Common myeloid progenitor, CD34-positive (primary cell): ENCODE measurements around the gene C1orf50.
A peak's percentile ranks its signal among the peaks of the same experiment; 100 is the strongest.

Experiments used
- CTCF ChIA-PET: fragments of 350-600 bp; sonication (Branson Sonifier 250); formaldehyde crosslinking; loops from one replicate; lab custom pipeline; 2021; ENCODE audit warnings: antibody characterized with exemption; lab: Charles Lee
- POLR2A ChIA-PET: fragments of 350-600 bp; sonication (Branson Sonifier 250); formaldehyde crosslinking; loops from one replicate; lab custom pipeline; 2021; ENCODE audit warnings: antibody characterized with exemption; lab: Charles Lee
- DNase-seq, 3 donors: peaks; one replicate each; pipeline versions ENCODE4 v3.0.0 to v3.0.0-alpha.2; 2013
- H3K27ac ChIP-seq, 2 experiments: 1 replicate in 1 of 2; 2 replicates in 1 of 2; pipeline ENCODE4 v1.7.0; 2013; ENCODE audit warnings: inconsistent platforms in 2 of 2, low read length in 2 of 2, mild to moderate bottlenecking in 2 of 2, low read depth in 1 of 2, moderate library complexity in 1 of 2; ENCODE audit not compliant: severe bottlenecking in 2 of 2, insufficient read depth in 1 of 2, poor library complexity in 1 of 2
- H3K27me3 ChIP-seq, 5 experiments: replicated peaks in 2 of 5; 1 replicate in 3 of 5; 2 replicates in 2 of 5; pipeline versions ENCODE4 v1.6.1 to v1.7.0; 2013; ENCODE audit warnings: low read length in 4 of 5, mild to moderate bottlenecking in 2 of 5, moderate library complexity in 2 of 5, inconsistent platforms in 1 of 5; ENCODE audit not compliant: insufficient read depth in 5 of 5, control insufficient read depth in 4 of 5
- H3K36me3 ChIP-seq, 4 experiments: 1 replicate in 2 of 4; 2 replicates in 2 of 4; pipeline versions ENCODE4 v1.6.1 to v1.7.0; 2013; ENCODE audit warnings: low read length in 3 of 4, control low read depth in 1 of 4, mild to moderate bottlenecking in 1 of 4; ENCODE audit not compliant: control insufficient read depth in 4 of 4, insufficient read depth in 4 of 4
- H3K4me1 ChIP-seq, 4 experiments: 1 replicate in 3 of 4; 2 replicates in 1 of 4; pipeline versions ENCODE4 v1.6.1 to v1.7.1; 2013; ENCODE audit warnings: low read length in 3 of 4, mild to moderate bottlenecking in 3 of 4, control low read depth in 1 of 4, inconsistent platforms in 1 of 4, moderate library complexity in 1 of 4; ENCODE audit not compliant: control insufficient read depth in 4 of 4, insufficient read depth in 4 of 4; ENCODE audit errors: control extremely low read depth in 1 of 4
- H3K4me3 ChIP-seq, 7 experiments: 1 replicate in 4 of 7; 2 replicates in 3 of 7; pipeline versions ENCODE4 v1.5.1 to v1.7.0; 2013; ENCODE audit warnings: mild to moderate bottlenecking in 7 of 7, low read length in 6 of 7, moderate library complexity in 6 of 7, inconsistent platforms in 2 of 7, low read depth in 2 of 7, control low read depth in 1 of 7; ENCODE audit not compliant: insufficient read depth in 4 of 7, control insufficient read depth in 1 of 7; ENCODE audit errors: extremely low read depth in 1 of 7
- H3K9me3 ChIP-seq, 5 experiments: 1 replicate in 4 of 5; 2 replicates in 1 of 5; pipeline versions ENCODE4 v1.6.1 to v1.7.1; 2013; ENCODE audit warnings: low read length in 4 of 5, mild to moderate bottlenecking in 2 of 5, inconsistent platforms in 1 of 5, low read depth in 1 of 5, moderate library complexity in 1 of 5; ENCODE audit not compliant: control insufficient read depth in 4 of 5, insufficient read depth in 2 of 5; ENCODE audit errors: control extremely low read depth in 1 of 5
- WGBS: methylation state at CpG from one replicate; pipeline ENCODE4 v1.1.5; 2013; ENCODE audit not compliant: insufficient coverage; 5-methylcytosine and 5-hydroxymethylcytosine counted together

The C1orf50 gene

GRCh38 chr1:42730988-42731387, 36.1 kb upstream of the C1orf50 start:
- whole genome bisulfite sequencing, result 50% methylated on average over 2 of the region's 4 CpGs
- Histone ChIP-seq H3K4me1 (peaks cover 0 to 7% (median 4%) of the 10 kb centered on the region in 4 experiments), H3K27me3 (no peaks in the 10 kb centered on the region), H3K9me3 (no peaks in the 10 kb centered on the region), H3K4me3 (no peak overlapping the region), H3K36me3 (no peaks in the 10 kb centered on the region), H3K27ac (no peak overlapping the region)
- ChIA-PET CTCF (no interaction called here), POLR2A (no interaction called here)
- peak in 2 of 3 donors; percentile 14 to 15 for DNase-seq

DNA sequence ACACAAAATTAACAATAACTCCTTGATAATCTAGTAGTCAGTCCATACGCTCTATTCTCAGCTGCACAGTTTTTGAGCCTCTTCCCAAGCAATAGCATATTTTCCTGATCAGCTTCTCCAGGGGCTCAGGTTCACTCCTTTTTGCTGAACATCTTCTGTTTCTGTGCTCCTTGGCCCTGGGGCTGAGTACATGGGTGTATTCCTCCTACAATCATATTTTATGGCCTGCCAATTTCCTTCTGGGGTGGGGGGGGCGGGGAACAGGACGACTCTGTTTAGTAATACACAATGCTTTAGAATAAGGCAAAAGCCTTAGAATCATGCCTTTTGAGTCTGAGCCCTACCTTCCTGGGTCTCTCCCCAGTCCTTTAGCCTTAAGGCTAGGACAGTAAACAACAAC, 35.5 kb upstream of the C1orf50 start:
- CTCF ChIA-PET, result no interaction called here
- POLR2A ChIA-PET, result no interaction called here

GRCh38 chr1:42732126-42732680, 34.8 kb upstream of the C1orf50 start:
- H3K27ac ChIP-seq, result no peak overlapping the region
- H3K27me3 ChIP-seq, result no peaks in the 10 kb centered on the region
- H3K9me3 ChIP-seq, result no peaks in the 10 kb centered on the region
- ChIA-PET POLR2A (no interaction called here), CTCF (no interaction called here)
- no peak overlapping the region for H3K4me3 ChIP-seq
- no peak for DNase-seq
- H3K36me3 ChIP-seq, result no peaks in the 10 kb centered on the region
- WGBS, result 98% methylated on average over 6 of the region's 10 CpGs
- H3K4me1 ChIP-seq, result peaks cover 3 to 19% (median 16%) of the 10 kb centered on the region in 4 experiments

More for the DNA sequence above, 35.5 kb upstream of the C1orf50 start:
- H3K9me3 ChIP-seq, result no peaks in the 10 kb centered on the region
- H3K27ac ChIP-seq, result no peak overlapping the region
- DNase-seq, result no peak
- no peaks in the 10 kb centered on the region for H3K27me3 ChIP-seq
- WGBS, result 100% methylated on average over 1 of the region's 3 CpGs
- H3K36me3 ChIP-seq, result no peaks in the 10 kb centered on the region
- no peak overlapping the region for H3K4me3 ChIP-seq
- peaks cover 0 to 13% (median 10%) of the 10 kb centered on the region in 4 experiments for H3K4me1 ChIP-seq

DNA sequence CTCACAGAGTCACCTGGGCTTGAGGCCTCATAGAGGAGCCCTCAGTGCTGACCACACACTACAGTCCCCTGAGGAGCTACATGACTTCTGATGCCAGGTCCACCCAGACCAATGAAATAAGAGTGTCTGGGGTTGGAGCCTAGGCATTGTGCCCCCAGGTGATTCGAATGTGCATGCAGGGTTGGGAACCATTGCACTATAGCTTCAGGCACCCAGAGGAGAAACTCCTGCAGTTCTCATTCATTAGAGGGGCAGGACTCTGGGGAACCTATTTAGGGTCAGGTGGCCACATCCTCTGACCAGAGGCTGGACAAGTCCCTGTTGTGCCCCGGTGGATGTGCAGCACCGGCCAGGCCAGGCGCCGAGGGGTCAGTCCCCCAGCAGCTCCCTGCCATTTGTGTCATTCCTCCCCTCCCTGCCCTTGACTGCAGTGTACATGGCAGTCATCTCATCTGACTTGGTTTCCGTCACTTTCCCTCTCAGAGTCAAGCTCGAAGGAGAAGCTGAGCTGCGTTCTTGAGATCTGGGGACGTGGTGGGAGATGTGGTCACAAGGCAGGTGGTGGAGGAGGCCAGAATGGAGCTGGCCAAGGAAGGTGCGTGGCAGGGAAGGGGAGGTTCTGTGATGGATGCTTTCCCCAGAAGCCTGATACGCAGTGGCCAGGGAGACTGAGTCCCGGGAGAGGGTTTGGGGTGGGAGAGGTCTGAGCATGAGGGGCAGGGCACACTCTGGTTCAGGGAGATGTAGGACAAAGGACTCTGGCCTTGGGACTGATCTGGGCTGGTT, 33.4 kb upstream of the C1orf50 start:
- CTCF ChIA-PET, result interaction anchor here (0.9 to 2.0 kb wide), 2 partner anchors 12 to 16 kb away, joined by 3 to 9 read pairs; no protein-coding TSS in a partner anchor

GRCh38 chr1:42734201-42735035, 32.6 kb upstream of the C1orf50 start:
- Histone ChIP-seq H3K36me3 (no peaks in the 10 kb centered on the region), H3K4me3 (no peak overlapping the region), H3K27me3 (no peaks in the 10 kb centered on the region), H3K27ac (no peak overlapping the region), H3K9me3 (no peaks in the 10 kb centered on the region), H3K4me1 (peaks cover 3 to 32% (median 28%) of the 10 kb centered on the region in 4 experiments)
- DNase-seq, result no peak
- WGBS, result 98% methylated on average over 4 of the region's 7 CpGs
- POLR2A ChIA-PET, result no interaction called here
- CTCF ChIA-PET, result interaction anchor here (0.7 to 2.0 kb wide), 3 partner anchors 12 to 154 kb away, joined by 3 to 9 read pairs (median 3); no protein-coding TSS in a partner anchor

More for the DNA sequence above, 33.4 kb upstream of the C1orf50 start:
- no peak for DNase-seq
- WGBS, result 98% methylated on average over 11 of the region's 12 CpGs
- Histone ChIP-seq H3K27me3 (no peaks in the 10 kb centered on the region), H3K9me3 (no peaks in the 10 kb centered on the region), H3K4me1 (peaks cover 3 to 30% (median 27%) of the 10 kb centered on the region in 4 experiments), H3K36me3 (no peaks in the 10 kb centered on the region), H3K4me3 (no peak overlapping the region), H3K27ac (no peak overlapping the region)
- POLR2A ChIA-PET, result no interaction called here

GRCh38 chr1:42735056-42735455, 32.0 kb upstream of the C1orf50 start:
- 93% methylated on average over 8 of the region's 11 CpGs for WGBS
- Histone ChIP-seq H3K27ac (no peak overlapping the region), H3K36me3 (no peaks in the 10 kb centered on the region), H3K4me3 (no peak overlapping the region), H3K27me3 (no peaks in the 10 kb centered on the region), H3K9me3 (no peaks in the 10 kb centered on the region), H3K4me1 (peaks cover 3 to 32% (median 28%) of the 10 kb centered on the region in 4 experiments)
- DNase-seq, result no peak
- ChIA-PET POLR2A (no interaction called here), CTCF (interaction anchor here (0.8 to 2.0 kb wide), 3 partner anchors 11 to 157 kb away, joined by 3 to 9 read pairs (median 3); no protein-coding TSS in a partner anchor)
